Measurements from ENCODE around the gene PLEKHM3. TPM values are rescaled to one million over a fixed set of nuclear protein-coding genes. Genes with fewer than 3 reads are reported as not detected.

The PLEKHM3 gene
- total and polyA plus RNA-seq, 2 donors (not counting 3 experiments of a cell fraction or from before 2014, with no cell fraction given), result 3.1 to 9.1 TPM

DNA sequence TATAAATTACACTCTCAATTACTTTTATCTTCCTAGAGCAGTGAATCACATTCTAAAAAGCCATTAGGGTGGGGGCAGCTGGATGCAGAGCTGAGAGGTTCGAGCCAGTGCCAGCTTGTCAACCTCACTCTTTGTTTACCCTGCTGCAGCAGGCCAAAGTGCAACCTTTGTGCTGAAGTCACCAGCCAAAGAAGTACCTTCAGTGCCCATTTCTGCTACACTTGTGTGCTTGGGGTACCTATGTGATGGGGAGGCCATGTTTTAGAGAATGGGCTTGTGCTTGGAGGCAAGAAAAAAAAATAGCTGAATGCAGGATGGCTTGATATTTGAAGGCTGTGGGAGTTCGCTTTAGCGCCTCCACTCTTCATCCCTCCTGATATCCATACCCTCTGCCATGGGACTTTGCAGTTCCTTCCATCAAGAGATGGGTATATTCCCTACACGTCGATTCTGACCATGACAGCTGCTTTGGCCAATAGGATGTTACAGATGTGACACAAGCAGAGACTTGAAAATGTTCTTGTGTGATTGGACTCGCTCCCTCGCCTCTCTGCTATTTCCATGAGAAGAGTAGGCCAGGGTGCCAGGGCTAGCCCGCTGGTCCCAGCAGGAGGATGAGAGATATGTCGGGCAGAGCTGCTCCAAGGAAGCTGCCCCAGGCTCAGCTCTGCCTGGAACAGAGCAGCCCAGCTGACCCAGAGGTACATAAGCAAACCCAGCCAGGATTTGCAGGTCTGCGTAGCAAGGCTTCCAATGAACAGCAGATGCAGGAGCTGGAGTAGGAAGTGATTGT lies 242.9 kb downstream of the PLEKHM3 start:
- dilution Hi-C loops (cut with MboI; ENCODE audit: extremely low pct_ligation_motif_present, low sequenced_read_pairs), result no loop called here
- no peaks in the 10 kb centered on the region for H3K4me1 ChIP-seq (ENCODE audit: control insufficient read depth, extremely low read depth, insufficient read depth, low read length)
- no peak overlapping the region for H3K27ac ChIP-seq (ENCODE audit: insufficient read depth, low read depth, low read length)
- no peak overlapping the region for H3K4me2 ChIP-seq (ENCODE audit: insufficient read depth, low read length)
- POLR2A ChIA-PET, result no interaction called here
- FAIRE-seq, result no peak
- no peaks in the 10 kb centered on the region for H3K9me3 ChIP-seq (replicated peaks; ENCODE audit: control insufficient read depth, insufficient read depth, low read length)
- intact Hi-C loops (cut with micrococcal nuclease), result no loop called here
- no peak overlapping the region for H3K4me3 ChIP-seq (replicated peaks in 1 of 3; ENCODE audit: insufficient read depth in 1 of 3, low read depth in 1 of 3, low read length in 3 of 3)
- BruUV-seq (replicated peaks), result no TSS peak
- DNase-seq (ENCODE audit: low read depth, low spot score), result no peak
- H3K27me3 ChIP-seq (ENCODE audit: control insufficient read depth in 2 of 2, insufficient read depth in 2 of 2, low read length in 2 of 2), result peaks cover 0 to 4% of the 10 kb centered on the region in 2 experiments
- CTCF ChIA-PET, result interaction anchor here (1.2 to 1.4 kb wide), 3 partner anchors 10 to 65 kb away, joined by 3 read pairs; no protein-coding TSS in a partner anchor
- no peaks in the 10 kb centered on the region for H4K20me1 ChIP-seq (replicated peaks; ENCODE audit: control insufficient read depth, extremely low read depth, insufficient read depth, low read length)
- H2AFZ ChIP-seq (ENCODE audit: low read depth, low read length), result no peak overlapping the region
- H3K9ac ChIP-seq (replicated peaks; ENCODE audit: extremely low read depth, insufficient read depth, low read length), result no peak overlapping the region
- no peaks in the 10 kb centered on the region for H3K79me2 ChIP-seq (ENCODE audit: control insufficient read depth, insufficient read depth, low read length)
- H3K9me1 ChIP-seq (replicated peaks; ENCODE audit: control insufficient read depth, extremely low read depth, insufficient read depth, low read length), result no peaks in the 10 kb centered on the region
- TF ChIP-seq POLR2AphosphoS5 (IDR thresholded peaks at IDR 0.05; ENCODE audit: insufficient read depth, low read depth, low read length) (no peak), GATA2 (IDR thresholded peaks at IDR 0.05; ENCODE audit: insufficient read depth, insufficient read length, low read depth, low read length) (no peak), FOS (IDR thresholded peaks at IDR 0.05; ENCODE audit: borderline replicate concordance, insufficient read depth, low read length) (no peak), POLR2A (IDR thresholded peaks at IDR 0.05; ENCODE audit: low read depth, low read length) (no peak), JUN (IDR thresholded peaks at IDR 0.05; ENCODE audit: borderline replicate concordance, insufficient read depth, insufficient read length, low read depth) (no peak), EZH2 (IDR thresholded peaks at IDR 0.05; ENCODE audit: borderline replicate concordance, low read depth, low read length, severe bottlenecking) (no peak), MYC (IDR thresholded peaks at IDR 0.05; ENCODE audit: low read depth, low read length) (no peak)
- TF ChIP-seq, protein P1, sequence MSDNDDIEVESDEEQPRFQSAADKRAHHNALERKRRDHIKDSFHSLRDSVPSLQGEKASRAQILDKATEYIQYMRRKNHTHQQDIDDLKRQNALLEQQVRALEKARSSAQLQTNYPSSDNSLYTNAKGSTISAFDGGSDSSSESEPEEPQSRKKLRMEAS (IDR thresholded peaks at IDR 0.05; ENCODE audit: insufficient read depth, insufficient read length), result no peak
- TF ChIP-seq, protein P2, sequence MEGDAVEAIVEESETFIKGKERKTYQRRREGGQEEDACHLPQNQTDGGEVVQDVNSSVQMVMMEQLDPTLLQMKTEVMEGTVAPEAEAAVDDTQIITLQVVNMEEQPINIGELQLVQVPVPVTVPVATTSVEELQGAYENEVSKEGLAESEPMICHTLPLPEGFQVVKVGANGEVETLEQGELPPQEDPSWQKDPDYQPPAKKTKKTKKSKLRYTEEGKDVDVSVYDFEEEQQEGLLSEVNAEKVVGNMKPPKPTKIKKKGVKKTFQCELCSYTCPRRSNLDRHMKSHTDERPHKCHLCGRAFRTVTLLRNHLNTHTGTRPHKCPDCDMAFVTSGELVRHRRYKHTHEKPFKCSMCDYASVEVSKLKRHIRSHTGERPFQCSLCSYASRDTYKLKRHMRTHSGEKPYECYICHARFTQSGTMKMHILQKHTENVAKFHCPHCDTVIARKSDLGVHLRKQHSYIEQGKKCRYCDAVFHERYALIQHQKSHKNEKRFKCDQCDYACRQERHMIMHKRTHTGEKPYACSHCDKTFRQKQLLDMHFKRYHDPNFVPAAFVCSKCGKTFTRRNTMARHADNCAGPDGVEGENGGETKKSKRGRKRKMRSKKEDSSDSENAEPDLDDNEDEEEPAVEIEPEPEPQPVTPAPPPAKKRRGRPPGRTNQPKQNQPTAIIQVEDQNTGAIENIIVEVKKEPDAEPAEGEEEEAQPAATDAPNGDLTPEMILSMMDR (IDR thresholded peaks at IDR 0.05; ENCODE audit: extremely low read depth in 1 of 2, insufficient read depth in 1 of 2, low read depth in 1 of 2, low read length in 2 of 2), result no peak
- H3K36me3 ChIP-seq (ENCODE audit: control insufficient read depth in 2 of 2, extremely low read depth in 1 of 2, insufficient read depth in 2 of 2, low read length in 2 of 2), result no peaks in the 10 kb centered on the region
